ENCODE data around the gene SLC6A19.
A peak's percentile ranks its signal among the peaks of the same experiment; 100 is the strongest.

Gene SLC6A19

GRCh38 chr5:1241509-1242080, 40.2 kb downstream of the SLC6A19 start (continued):
- TF ChIP-seq ZNF10 (tag by site-specific recombination; IDR thresholded peaks at IDR 0.05) = no peak
- no peak for TF ChIP-seq SP2 (tag by site-specific recombination; IDR thresholded peaks at IDR 0.05)

- Histone ChIP-seq H3K9me3 (ENCODE audit: control insufficient read depth, insufficient read depth, low read depth, low read length) (no peaks in the 10 kb centered on the region), H3K36me3 (ENCODE audit: control insufficient read depth in 2 of 2, insufficient read depth in 1 of 2, low read length in 2 of 2) (no peaks in the 10 kb centered on the region), H3K4me1 (ENCODE audit: control insufficient read depth, insufficient read depth, low read length) (no peaks in the 10 kb centered on the region), H3K4me3 (ENCODE audit: low read depth, low read length) (no peak overlapping the region), H3K27ac (ENCODE audit: extremely low read depth, low read depth, low read length) (no peak overlapping the region)
- ChIA-PET CTCF (interaction anchor here (0.6 kb wide), 1 partner anchor 78 kb away, joined by 5 read pairs; no protein-coding TSS in a partner anchor), POLR2A (no interaction called here)
- TF ChIP-seq PATZ1 (tag by site-specific recombination; IDR thresholded peaks at IDR 0.05) (no peak), GLIS2 (tag by site-specific recombination; IDR thresholded peaks at IDR 0.05) (peak; percentile 38; the same call in 1 of the 2 replicates), ZNF624 (tag by site-specific recombination; IDR thresholded peaks at IDR 0.05) (no peak), ZNF239 (tag by site-specific recombination; IDR thresholded peaks at IDR 0.05) (no peak)
These were observed 41.5 kb downstream of the SLC6A19 start for GRCh38 chr5:1242733-1243486.

- H3K36me3 ChIP-seq (ENCODE audit: control insufficient read depth in 2 of 2, insufficient read depth in 1 of 2, low read length in 2 of 2) = no peaks in the 10 kb centered on the region
- no peaks in the 10 kb centered on the region for H3K9me3 ChIP-seq (ENCODE audit: control insufficient read depth, insufficient read depth, low read depth, low read length)
- no peak for TF ChIP-seq KLF17 (tag by site-specific recombination; IDR thresholded peaks at IDR 0.05)
- no peak for TF ChIP-seq REPIN1 (tag by site-specific recombination; IDR thresholded peaks at IDR 0.05; ENCODE audit: low read depth)
- TF ChIP-seq ZNF518A (tag by site-specific recombination; conservative IDR thresholded peaks at IDR 0.05; ENCODE audit: low read depth) = no peak
- TF ChIP-seq ZFP41 (tag by site-specific recombination; IDR thresholded peaks at IDR 0.05; ENCODE audit: borderline replicate concordance) = no peak
- TF ChIP-seq CTCF (tag by site-specific recombination; IDR thresholded peaks at IDR 0.05) = no peak
- no peak for TF ChIP-seq OVOL3 (tag by site-specific recombination; IDR thresholded peaks at IDR 0.05)
- no peak for TF ChIP-seq PRDM10 (tag by site-specific recombination; IDR thresholded peaks at IDR 0.05)
- no peak overlapping the region for H3K27ac ChIP-seq (ENCODE audit: extremely low read depth, low read depth, low read length)
- POLR2A ChIA-PET = no interaction called here
- no peak overlapping the region for H3K4me3 ChIP-seq (ENCODE audit: low read depth, low read length)
- CTCF ChIA-PET = no interaction called here
- H3K4me1 ChIP-seq (ENCODE audit: control insufficient read depth, insufficient read depth, low read length) = no peaks in the 10 kb centered on the region
These were observed 42.2 kb downstream of the SLC6A19 start for GRCh38 chr5:1243487-1244130.
